Upper lobe of left lung (tissue), 4 donors: Measurements from ENCODE around the gene HLA-DPB1.

Source experiments
- POLR2A ChIP-seq, 4 donors: fragments of 450-650 bp; IDR thresholded peaks; one replicate each; pipeline ENCODE4 v1.5.1; 2016 to 2017; ENCODE audit warnings: antibody characterized with exemption in 4 of 4, mild to moderate bottlenecking in 2 of 4
- TF ChIP-seq, protein P1 (sequence below), 6 experiments: fragments of 450-650 bp in 4 of 6; fragments of 200-600 bp in 2 of 6; sonication (generic) in 2 of 6; IDR thresholded peaks; one replicate each; pipeline ENCODE4 v1.5.1; 2016 to 2019; ENCODE audit warnings: antibody characterized with exemption in 6 of 6

DNA sequence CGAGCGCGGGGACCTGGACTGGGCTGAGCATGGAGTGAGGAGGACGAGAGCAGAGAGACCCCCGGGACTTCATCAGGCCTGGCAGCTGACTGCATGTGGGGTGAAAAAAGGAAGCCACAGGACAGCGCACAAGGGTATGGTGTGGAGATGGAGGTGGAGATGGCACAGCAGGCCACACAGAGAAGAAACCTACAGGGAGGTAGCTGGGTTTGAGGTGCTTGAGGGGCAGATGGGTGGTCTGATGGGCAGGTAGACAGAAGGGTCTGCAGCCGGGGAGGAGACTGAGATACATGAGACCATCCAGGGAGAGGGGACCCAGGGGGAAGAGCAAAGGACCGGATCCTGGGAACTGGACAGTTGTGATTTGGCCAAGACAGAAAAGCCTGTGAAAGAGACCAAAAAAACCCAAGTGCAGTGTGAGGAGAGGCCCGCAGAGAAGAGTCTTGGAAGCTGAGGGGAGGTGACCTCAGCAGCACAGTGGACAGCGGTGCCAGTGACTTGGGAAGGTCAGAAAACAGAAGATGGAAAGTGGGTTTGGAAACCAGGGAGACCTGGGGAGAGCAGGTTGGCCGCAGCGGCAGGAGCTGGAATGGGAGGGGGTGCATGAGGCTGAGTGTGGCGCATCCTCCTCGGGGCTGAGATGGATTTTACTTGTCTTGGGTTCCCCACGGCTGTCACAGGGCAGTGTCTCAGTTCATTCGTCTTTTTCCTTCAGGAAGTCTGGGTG is 5.5 kb downstream of the HLA-DPB1 start:
- TF ChIP-seq, protein P1, sequence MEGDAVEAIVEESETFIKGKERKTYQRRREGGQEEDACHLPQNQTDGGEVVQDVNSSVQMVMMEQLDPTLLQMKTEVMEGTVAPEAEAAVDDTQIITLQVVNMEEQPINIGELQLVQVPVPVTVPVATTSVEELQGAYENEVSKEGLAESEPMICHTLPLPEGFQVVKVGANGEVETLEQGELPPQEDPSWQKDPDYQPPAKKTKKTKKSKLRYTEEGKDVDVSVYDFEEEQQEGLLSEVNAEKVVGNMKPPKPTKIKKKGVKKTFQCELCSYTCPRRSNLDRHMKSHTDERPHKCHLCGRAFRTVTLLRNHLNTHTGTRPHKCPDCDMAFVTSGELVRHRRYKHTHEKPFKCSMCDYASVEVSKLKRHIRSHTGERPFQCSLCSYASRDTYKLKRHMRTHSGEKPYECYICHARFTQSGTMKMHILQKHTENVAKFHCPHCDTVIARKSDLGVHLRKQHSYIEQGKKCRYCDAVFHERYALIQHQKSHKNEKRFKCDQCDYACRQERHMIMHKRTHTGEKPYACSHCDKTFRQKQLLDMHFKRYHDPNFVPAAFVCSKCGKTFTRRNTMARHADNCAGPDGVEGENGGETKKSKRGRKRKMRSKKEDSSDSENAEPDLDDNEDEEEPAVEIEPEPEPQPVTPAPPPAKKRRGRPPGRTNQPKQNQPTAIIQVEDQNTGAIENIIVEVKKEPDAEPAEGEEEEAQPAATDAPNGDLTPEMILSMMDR (IDR thresholded peaks at IDR 0.05), result no peak
- TF ChIP-seq POLR2A (IDR thresholded peaks at IDR 0.05), result no peak
